IgD-negative memory B cell (primary cell): Measurements from ENCODE around the gene MCU. TPM values are rescaled to one million over a fixed set of nuclear protein-coding genes. Genes with fewer than 3 reads are reported as not detected.

Experiments used
- H3K27ac Mint-ChIP-seq, 3 donors: one replicate each; pipeline ENCODE4 v1.8.0; 2020 to 2022; ENCODE audit warnings: mild to moderate bottlenecking in 3 of 3, mixed read lengths in 3 of 3, moderate library complexity in 1 of 3
- H3K27me3 Mint-ChIP-seq: one replicate; pipeline ENCODE4 v1.8.0; 2021; ENCODE audit warnings: mixed read lengths
- H3K36me3 Mint-ChIP-seq: one replicate; pipeline ENCODE4 v1.8.0; 2020; ENCODE audit warnings: mild to moderate bottlenecking, mixed read lengths
- H3K4me1 Mint-ChIP-seq, 3 donors: one replicate each; pipeline ENCODE4 v1.8.0; 2020 to 2022; ENCODE audit warnings: mixed read lengths in 3 of 3, mild to moderate bottlenecking in 1 of 3
- H3K4me3 Mint-ChIP-seq, 4 donors: one replicate each; pipeline ENCODE4 v1.8.0; 2020 to 2022; ENCODE audit warnings: mild to moderate bottlenecking in 4 of 4, mixed read lengths in 4 of 4, moderate library complexity in 3 of 4
- H3K9me3 Mint-ChIP-seq, 3 donors: one replicate each; pipeline ENCODE4 v1.8.0; 2020 to 2021; ENCODE audit warnings: mixed read lengths in 3 of 3, mild to moderate bottlenecking in 1 of 3
- polyA plus RNA-seq: library from polyadenylated mRNA; unstranded; fragments of 300-500 nt; fragmentation: Illumina TruSeq; gene quantifications from one replicate; pipeline ENCODE4 v1.2.3, GENCODE V29; 2021

The MCU gene
- polyA plus RNA-seq, 1 donor from 2014 or later: 5.6 TPM

DNA sequence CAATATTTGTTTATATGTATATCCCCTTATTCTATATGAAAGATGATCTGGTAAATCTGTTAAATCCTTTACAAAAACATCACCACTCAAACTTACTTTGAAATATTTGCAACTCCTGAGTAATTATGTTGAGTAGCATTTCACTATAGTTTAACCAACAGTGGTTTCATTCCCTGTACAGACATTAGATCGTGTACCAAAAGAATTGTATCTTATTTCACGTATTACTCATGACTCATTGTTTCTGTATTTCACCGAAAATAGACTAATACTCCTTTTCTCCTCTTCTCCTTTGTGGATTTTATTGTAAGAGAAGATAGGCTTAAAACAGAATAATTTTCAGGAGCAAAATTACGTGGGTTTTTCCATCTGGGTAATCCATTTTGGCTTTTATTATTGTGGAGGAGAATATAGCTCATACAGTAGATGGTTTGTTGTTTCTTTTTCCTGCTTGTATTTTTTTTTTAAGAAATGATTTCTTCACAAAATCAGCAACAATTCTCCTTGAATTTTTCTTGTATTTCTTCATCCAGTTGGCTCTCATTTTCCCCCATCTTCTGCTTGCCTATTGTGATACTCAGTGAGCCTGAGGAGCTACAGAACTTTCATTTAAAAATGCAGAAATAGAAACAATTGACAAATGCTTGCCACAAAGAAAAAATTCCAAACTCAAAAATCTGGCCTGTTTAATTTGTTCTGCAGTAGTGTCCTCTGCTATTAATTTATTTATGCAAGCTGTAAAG, 111.0 kb downstream of the MCU start:
- no peaks in the 10 kb centered on the region for H3K27me3 Mint-ChIP-seq
- H3K27ac Mint-ChIP-seq: no peak overlapping the region
- H3K36me3 Mint-ChIP-seq: peaks cover 3% of the 10 kb centered on the region
- no peaks in the 10 kb centered on the region for H3K9me3 Mint-ChIP-seq
- no peaks in the 10 kb centered on the region for H3K4me1 Mint-ChIP-seq
- no peak overlapping the region for H3K4me3 Mint-ChIP-seq

DNA sequence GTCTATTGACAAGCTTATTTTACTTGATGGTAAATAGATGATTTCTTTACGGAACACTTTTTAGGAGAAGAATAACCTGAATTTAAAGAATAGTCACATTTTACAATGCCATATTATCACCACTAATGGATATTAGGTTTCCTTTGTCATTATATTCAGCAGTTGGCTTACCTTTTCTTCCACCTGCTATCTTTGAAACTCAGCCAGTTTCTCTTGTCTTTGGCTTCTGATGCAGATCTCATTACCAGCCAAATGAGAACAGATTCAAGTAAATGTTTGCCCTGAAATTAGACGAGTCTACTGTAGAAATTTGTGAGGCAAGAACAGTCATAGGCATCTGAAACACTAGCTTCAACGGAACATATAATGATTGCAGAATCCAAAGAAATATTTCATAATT, 116.1 kb downstream of the MCU start:
- H3K27ac Mint-ChIP-seq: no peak overlapping the region
- H3K36me3 Mint-ChIP-seq: peaks cover 6% of the 10 kb centered on the region
- no peaks in the 10 kb centered on the region for H3K9me3 Mint-ChIP-seq
- peaks cover 0 to 4% (median 2%) of the 10 kb centered on the region in 3 donors for H3K4me1 Mint-ChIP-seq
- no peak overlapping the region for H3K4me3 Mint-ChIP-seq
- no peaks in the 10 kb centered on the region for H3K27me3 Mint-ChIP-seq

DNA sequence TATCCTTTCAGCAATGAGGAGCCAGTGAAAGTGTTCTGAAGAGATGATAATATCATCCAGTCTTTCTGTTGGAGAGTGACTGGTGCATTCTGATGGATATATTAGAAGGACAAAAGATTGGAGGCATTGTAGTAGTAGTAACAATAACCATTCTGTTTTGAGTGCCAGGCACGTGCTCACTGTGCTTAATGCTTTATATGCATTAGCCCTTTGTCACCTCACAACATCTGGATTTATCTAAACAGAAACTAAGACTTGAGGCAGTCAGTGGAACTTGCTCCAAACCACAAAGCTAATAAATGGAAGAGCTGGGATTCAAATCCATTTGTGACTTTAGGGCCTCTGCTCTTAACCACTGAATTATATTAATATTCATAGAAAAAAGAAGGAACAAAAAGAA, 117.1 kb downstream of the MCU start:
- H3K36me3 Mint-ChIP-seq: peaks cover 8% of the 10 kb centered on the region
- H3K4me3 Mint-ChIP-seq: no peak overlapping the region
- no peak overlapping the region for H3K27ac Mint-ChIP-seq
- no peaks in the 10 kb centered on the region for H3K27me3 Mint-ChIP-seq
- H3K4me1 Mint-ChIP-seq: peaks cover 0 to 5% (median 2%) of the 10 kb centered on the region in 3 donors
- H3K9me3 Mint-ChIP-seq: no peaks in the 10 kb centered on the region

DNA sequence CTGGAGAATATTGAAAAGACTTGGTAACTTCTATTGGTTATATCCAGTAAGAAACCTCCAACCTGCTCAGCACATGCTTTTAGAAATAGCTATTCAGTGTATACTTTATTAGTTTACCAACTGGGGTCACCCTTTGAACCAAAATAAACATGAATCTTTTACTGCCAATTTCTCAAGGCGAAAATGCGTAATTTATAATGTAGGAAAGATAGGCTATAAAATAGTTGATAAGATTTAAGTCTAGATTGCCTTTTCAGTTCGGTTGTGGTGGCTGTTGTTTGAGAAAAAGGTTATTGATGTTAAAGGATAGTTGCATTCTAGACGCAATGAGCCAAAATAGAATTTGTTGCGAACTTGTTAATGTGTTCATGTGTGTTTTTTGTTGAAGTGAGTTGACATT, 119.0 kb downstream of the MCU start:
- Mint-ChIP-seq H3K27ac (no peak overlapping the region), H3K36me3 (peaks cover 7% of the 10 kb centered on the region), H3K9me3 (no peaks in the 10 kb centered on the region), H3K4me1 (peaks cover 0 to 5% (median 2%) of the 10 kb centered on the region in 3 donors), H3K4me3 (no peak overlapping the region), H3K27me3 (no peaks in the 10 kb centered on the region)

DNA sequence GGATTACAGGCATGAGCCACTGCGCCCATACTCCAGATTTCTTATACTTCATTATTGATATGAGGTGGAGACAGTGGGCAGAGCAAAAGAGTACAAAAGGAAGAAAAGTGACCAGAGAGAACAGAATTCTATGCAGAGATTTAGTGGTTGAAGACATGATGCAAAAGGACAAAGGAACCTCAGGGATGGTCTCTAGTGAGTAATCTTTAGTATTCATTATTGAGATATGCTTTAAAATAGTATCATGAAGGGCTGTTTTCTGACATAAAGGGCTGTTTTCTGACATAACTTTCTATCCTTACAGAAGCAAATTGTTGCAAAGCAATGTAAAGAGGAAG, 120.4 kb downstream of the MCU start:
- Mint-ChIP-seq H3K27ac (peak overlapping the region in 1 of 3 donors; percentile 4), H3K4me3 (no peak overlapping the region), H3K27me3 (no peaks in the 10 kb centered on the region), H3K4me1 (peaks cover 2 to 5% (median 5%) of the 10 kb centered on the region in 3 donors), H3K36me3 (peaks cover 7% of the 10 kb centered on the region), H3K9me3 (no peaks in the 10 kb centered on the region)

DNA sequence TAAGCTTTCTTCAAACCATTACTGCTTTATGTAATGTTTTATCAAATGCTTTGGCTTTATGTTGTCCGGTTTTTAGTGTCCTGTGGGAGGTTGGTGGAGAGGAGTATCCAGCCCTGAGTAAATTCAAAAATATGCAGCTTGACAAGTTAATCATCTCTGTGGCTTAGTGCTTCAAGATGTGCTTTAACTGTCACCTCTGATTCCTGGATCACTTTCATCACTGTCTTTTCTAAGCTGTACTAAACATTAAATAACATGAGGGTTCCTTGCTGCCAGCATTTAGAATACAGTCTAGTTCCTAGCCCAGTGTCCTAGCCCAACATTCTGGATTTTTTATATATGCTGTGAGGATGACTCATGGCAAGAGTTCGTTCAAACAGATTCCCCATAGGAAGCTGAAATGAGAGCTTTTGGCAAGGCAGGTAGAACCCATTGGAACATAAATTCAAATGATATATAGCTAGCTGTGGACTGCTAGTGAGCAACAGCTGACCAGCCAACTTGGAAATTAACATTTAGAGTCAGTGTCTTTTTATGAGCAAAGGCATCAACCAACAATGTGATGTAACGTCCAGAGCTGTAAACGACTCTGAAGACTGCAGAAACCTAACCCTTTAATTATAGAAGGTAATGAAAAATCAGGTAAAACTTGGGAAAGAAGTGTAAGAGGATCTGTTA, 120.9 kb downstream of the MCU start:
- Mint-ChIP-seq H3K27me3 (no peaks in the 10 kb centered on the region), H3K4me3 (no peak overlapping the region), H3K9me3 (no peaks in the 10 kb centered on the region), H3K27ac (no peak overlapping the region), H3K36me3 (peaks cover 7% of the 10 kb centered on the region), H3K4me1 (peaks cover 2 to 5% (median 5%) of the 10 kb centered on the region in 3 donors)

DNA sequence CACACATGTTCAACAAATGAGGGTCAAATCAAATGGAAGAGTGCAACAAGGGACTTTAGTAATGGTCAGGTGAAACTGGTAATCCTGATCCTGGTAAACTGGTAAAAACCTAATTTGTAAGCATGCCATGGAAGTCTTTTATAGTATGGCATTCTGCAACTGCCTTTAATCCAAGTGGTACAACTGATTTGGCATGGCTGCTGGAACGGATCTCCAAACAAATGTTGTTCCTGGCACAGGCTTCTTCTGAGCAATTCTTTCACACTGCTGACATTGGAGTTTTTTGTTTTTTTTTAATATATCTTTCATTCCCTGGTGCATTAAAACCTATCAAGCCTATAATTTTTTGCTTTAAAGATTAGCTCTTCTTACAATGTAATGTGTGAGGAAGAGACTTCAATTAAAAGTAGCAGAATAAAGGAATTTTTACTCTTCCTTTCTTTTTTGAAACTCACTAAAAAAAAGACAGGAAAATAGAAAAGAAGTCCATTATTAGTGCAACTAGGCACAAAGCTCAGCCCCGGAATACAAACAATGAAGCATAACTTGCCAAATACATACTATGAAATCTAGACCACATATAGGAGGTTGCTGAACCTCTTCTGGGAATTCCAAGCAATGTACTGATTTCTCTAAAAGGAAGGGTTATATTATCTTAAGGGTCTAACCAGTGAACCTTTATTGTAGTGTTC, 122.3 kb downstream of the MCU start:
- Mint-ChIP-seq H3K4me3 (no peak overlapping the region), H3K9me3 (no peaks in the 10 kb centered on the region), H3K27ac (no peak overlapping the region)

DNA sequence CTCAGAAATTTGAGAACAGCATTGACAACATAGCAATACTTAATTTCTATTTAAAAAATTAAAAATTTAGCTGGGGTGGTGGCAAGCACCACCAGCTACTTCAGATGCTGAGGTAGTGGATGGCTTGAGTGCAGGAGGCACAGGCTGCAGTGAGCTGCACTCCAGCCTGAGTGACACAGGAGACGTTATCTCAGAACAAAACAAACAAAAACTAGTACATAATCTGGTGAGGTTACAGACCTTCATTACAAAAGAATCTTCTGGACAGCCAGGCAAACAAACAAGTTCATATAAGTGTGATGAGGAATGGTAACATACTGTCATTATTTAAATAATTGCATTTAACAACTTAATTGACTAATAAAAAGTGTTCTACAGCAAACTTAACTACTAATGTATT, 124.6 kb downstream of the MCU start:
- peak overlapping the region in 1 of 4 donors; percentile 3 for H3K4me3 Mint-ChIP-seq
- peaks cover 5 to 11% (median 5%) of the 10 kb centered on the region in 3 donors for H3K4me1 Mint-ChIP-seq
- peaks cover 4% of the 10 kb centered on the region for H3K36me3 Mint-ChIP-seq
- no peaks in the 10 kb centered on the region for H3K9me3 Mint-ChIP-seq
- H3K27ac Mint-ChIP-seq: no peak overlapping the region
- no peaks in the 10 kb centered on the region for H3K27me3 Mint-ChIP-seq

More for the DNA sequence above, 122.3 kb downstream of the MCU start:
- peaks cover 7% of the 10 kb centered on the region for H3K36me3 Mint-ChIP-seq
- peaks cover 5 to 10% (median 7%) of the 10 kb centered on the region in 3 donors for H3K4me1 Mint-ChIP-seq
- H3K27me3 Mint-ChIP-seq: no peaks in the 10 kb centered on the region

DNA sequence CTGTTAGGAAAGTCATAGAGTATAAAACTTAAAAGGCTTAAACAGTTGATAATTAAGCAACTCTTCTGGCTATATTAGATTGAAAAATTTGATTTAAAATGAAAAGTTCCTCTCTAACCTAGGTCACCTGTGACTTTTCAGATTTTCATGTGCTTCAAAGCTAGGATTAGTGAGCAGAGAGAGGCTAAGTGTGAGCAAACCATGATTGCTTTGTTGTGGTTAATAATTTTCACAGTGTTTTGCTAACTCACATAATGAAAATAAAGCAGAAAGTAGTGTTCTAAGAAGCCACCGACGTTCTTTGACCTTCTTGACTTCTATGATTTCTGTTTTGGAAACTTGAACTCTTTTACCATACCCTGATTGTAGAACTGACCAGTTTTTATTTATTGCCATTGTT, 126.1 kb downstream of the MCU start:
- H3K4me1 Mint-ChIP-seq: peaks cover 5 to 7% (median 5%) of the 10 kb centered on the region in 3 donors
- no peaks in the 10 kb centered on the region for H3K27me3 Mint-ChIP-seq
- H3K27ac Mint-ChIP-seq: no peak overlapping the region
- H3K9me3 Mint-ChIP-seq: peaks cover 0 to 2% (median 0%) of the 10 kb centered on the region in 3 donors
- H3K36me3 Mint-ChIP-seq: peaks cover 7% of the 10 kb centered on the region
- H3K4me3 Mint-ChIP-seq: no peak overlapping the region

DNA sequence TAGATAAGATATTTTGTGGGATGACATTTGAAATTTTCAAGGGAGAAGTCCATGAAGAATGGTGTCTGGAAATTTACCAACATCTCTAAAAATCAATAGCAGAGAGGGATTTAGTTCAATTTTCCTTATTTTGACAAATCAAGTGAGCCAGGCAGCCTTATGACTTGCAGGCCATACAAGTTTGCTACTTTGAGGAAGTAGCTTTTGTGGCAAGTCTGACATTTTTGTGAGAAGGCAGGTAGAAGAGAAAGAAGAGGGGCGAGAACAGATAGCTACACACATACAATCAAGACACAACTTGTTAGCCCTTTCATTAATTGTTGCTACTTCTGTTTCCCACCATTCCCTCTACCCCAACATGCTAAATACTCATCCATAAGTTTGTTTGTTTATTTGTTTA, 127.1 kb downstream of the MCU start:
- peaks cover 0 to 2% (median 0%) of the 10 kb centered on the region in 3 donors for H3K9me3 Mint-ChIP-seq
- H3K4me3 Mint-ChIP-seq: no peak overlapping the region
- H3K36me3 Mint-ChIP-seq: peaks cover 7% of the 10 kb centered on the region
- H3K27me3 Mint-ChIP-seq: no peaks in the 10 kb centered on the region
- no peak overlapping the region for H3K27ac Mint-ChIP-seq
- peaks cover 5% of the 10 kb centered on the region in 3 donors for H3K4me1 Mint-ChIP-seq

DNA sequence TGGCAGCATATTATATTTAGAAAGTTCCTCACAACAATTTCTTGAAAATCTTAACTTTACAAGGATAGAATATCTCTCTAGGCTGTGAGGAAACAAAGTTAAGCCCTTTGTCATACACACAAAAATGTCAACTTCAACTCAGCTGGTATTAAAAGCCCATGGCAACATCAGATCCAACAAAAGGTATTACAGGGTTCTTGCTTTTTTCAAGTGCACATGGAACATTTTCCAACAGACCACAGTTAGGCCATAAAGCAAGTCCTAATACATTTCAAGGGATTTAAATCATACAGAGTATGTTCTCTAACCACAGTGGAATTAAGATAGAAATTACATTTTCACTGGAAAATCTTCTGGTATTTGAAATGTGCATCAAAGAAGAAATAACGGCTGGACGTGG, 129.7 kb downstream of the MCU start:
- peaks cover 5% of the 10 kb centered on the region in 3 donors for H3K4me1 Mint-ChIP-seq
- H3K27ac Mint-ChIP-seq: no peak overlapping the region
- H3K27me3 Mint-ChIP-seq: no peaks in the 10 kb centered on the region
- H3K9me3 Mint-ChIP-seq: peaks cover 0 to 2% (median 0%) of the 10 kb centered on the region in 3 donors
- H3K4me3 Mint-ChIP-seq: no peak overlapping the region
- peaks cover 7% of the 10 kb centered on the region for H3K36me3 Mint-ChIP-seq

DNA sequence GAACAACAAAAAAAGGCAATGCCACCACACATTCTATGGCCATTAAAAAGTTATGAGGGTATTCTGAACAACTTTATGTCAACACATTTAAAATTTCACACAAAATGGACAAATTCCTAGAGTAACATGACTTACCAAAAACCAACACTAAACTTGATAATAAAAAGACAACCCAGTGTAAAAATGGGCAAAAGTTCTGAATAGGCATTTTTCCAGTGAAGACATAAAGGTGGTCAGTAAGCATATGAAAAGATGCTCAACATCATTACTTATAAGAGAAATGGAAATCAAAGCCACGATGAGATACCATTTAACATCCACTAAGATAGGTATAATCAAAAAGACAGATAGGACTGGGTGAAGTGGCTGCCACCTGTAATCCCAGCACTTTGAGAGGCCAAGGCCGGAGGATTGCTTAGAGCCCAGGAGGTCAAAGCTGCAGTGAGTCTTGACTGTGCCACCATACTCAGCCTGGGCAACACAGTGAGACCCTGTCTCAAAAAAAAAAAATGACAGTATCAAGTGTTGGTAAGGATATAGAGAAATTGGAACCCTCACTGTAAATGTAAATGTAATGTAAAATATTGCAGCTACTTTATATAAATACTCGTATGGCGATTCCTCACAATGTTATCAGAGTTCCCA, 130.5 kb downstream of the MCU start:
- Mint-ChIP-seq H3K4me3 (no peak overlapping the region), H3K27ac (no peak overlapping the region), H3K27me3 (no peaks in the 10 kb centered on the region), H3K9me3 (peaks cover 0 to 2% (median 0%) of the 10 kb centered on the region in 3 donors), H3K4me1 (peaks cover 0 to 5% (median 5%) of the 10 kb centered on the region in 3 donors), H3K36me3 (peaks cover 7% of the 10 kb centered on the region)

DNA sequence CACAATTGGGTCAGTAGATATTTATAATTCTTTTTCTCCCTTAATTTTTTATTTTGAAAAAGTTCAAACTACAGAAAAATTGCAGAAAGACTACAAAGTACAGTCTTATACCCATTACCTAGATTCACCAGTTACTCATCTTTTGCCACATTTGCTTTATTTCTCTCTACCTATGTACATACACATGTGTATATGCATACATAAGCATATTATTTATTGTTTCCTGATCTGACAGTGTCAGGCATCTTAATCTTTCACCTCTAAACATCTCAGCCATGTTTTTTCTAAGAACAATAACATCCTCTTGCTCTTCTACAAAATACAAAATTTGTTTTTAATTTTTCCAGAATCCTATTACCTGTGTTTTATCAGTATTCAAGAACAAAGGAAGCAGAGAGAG, 133.2 kb downstream of the MCU start:
- peaks cover 0 to 2% (median 0%) of the 10 kb centered on the region in 3 donors for H3K4me1 Mint-ChIP-seq

DNA sequence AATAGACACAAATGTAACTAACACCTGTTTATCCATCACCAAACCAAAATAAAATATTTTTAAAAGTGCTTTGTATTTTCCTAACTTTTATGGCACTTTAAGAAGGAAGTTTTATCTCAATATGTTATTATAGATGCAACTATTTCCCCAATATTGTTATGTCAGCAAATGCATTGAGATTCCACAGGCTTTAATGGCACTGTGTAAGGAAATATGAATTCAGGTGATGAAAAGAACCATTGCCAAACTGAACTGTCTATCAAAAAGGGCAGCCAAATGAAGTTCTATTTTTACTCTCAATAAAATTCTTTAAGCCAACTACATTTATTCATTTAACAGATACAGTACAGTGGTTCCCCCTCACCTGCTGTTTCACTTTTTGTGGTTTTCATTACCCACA, 134.4 kb downstream of the MCU start:
- peaks cover 7% of the 10 kb centered on the region for H3K36me3 Mint-ChIP-seq
- no peaks in the 10 kb centered on the region for H3K27me3 Mint-ChIP-seq
- H3K4me1 Mint-ChIP-seq: peaks cover 4 to 6% (median 6%) of the 10 kb centered on the region in 3 donors
- H3K9me3 Mint-ChIP-seq: peaks cover 0 to 2% (median 0%) of the 10 kb centered on the region in 3 donors
- no peak overlapping the region for H3K4me3 Mint-ChIP-seq
- H3K27ac Mint-ChIP-seq: no peak overlapping the region

More for the DNA sequence above, 133.2 kb downstream of the MCU start:
- H3K9me3 Mint-ChIP-seq: peaks cover 0 to 2% (median 0%) of the 10 kb centered on the region in 3 donors
- H3K27me3 Mint-ChIP-seq: no peaks in the 10 kb centered on the region
- no peak overlapping the region for H3K27ac Mint-ChIP-seq
- no peak overlapping the region for H3K4me3 Mint-ChIP-seq
- peaks cover 7% of the 10 kb centered on the region for H3K36me3 Mint-ChIP-seq

DNA sequence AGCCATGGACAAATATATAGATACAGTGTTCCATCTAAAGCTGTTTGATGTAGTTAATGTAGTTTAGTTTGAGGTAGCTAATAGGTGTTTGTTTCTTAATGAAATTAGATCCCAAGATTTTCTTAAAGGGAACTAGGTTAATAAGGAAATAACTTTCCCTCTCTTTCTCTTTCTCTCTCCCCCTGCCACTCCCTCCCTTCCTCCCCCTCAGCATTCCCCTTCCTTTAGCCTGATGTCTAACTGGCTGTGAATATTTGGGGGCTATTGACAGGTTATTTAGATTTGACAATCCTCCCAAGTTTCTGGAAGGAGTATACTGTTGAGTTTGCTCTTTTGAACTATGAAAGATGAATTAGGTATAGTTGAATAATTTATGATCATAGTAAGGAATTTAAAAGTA, 136.4 kb downstream of the MCU start:
- no peak overlapping the region for H3K4me3 Mint-ChIP-seq
- H3K9me3 Mint-ChIP-seq: no peaks in the 10 kb centered on the region
- peaks cover 6% of the 10 kb centered on the region in 3 donors for H3K4me1 Mint-ChIP-seq
- peak overlapping the region in 1 of 3 donors; percentile 5 for H3K27ac Mint-ChIP-seq
- H3K27me3 Mint-ChIP-seq: no peaks in the 10 kb centered on the region
- H3K36me3 Mint-ChIP-seq: peaks cover 6% of the 10 kb centered on the region
